Right ventricle myocardium inferior (tissue), 1 donor: ENCODE measurements around the gene COA1. TPM values are rescaled to one million over a fixed set of nuclear protein-coding genes. Genes with fewer than 3 reads are reported as not detected.
A peak's percentile ranks its signal among the peaks of the same experiment; 100 is the strongest.
"Not testable (repeated sequence)": the region's sequence is repeated elsewhere in the genome, so short reads cannot be mapped to it uniquely, and the experiment has no call there.

ENCODE experiments used
- ATAC-seq: fragments of 200-7000 bp; cut with Tn5 transposase; one replicate; pipeline ENCODE4 v1.9.1; 2020; ENCODE audit warnings: mild to moderate bottlenecking, moderate library complexity
- DNase-seq: peaks from one replicate; pipeline ENCODE4 v3.0.0; 2021; ENCODE audit errors: missing footprints
- intact Hi-C: fragments of 100-400 bp; cut with DNase I; formaldehyde crosslinking; loops from one replicate; pipeline ENCODE4 v1.11.0; 2022
- total RNA-seq: library from RNA; stranded (reverse); fragmentation: NEBNext Ultra II Directional; extraction: Animal tissue kit (Norgen Biotek cat#: 25700); gene quantifications from one replicate; pipeline ENCODE4 v1.2.1, GENCODE V29; 2021
- donor health status: DM: no; HTN: yes; CAD: no; lungs with severe emphysema.

COA1 gene
- total RNA-seq, 1 donor from 2014 or later, result 66.7 TPM

DNA sequence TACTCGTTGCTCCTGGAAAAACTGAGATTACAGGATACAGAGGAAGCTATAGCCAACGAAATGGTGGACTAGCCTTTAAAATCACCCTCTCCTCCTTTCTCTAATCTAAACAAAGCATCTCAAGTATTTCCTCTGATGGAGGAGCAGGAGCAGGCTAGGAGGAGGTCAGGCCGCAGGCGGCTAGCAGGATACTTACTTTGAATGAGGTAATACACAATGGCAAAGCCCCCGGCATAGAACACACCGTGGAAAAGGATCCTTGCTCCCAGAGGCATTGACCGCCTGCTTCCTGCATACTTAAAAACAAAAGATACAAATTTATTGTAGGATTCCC lies 82.0 kb downstream of the COA1 start:
- ATAC-seq (no peak), DNase-seq (no peak)
- intact Hi-C loops, result no loop called here

DNA sequence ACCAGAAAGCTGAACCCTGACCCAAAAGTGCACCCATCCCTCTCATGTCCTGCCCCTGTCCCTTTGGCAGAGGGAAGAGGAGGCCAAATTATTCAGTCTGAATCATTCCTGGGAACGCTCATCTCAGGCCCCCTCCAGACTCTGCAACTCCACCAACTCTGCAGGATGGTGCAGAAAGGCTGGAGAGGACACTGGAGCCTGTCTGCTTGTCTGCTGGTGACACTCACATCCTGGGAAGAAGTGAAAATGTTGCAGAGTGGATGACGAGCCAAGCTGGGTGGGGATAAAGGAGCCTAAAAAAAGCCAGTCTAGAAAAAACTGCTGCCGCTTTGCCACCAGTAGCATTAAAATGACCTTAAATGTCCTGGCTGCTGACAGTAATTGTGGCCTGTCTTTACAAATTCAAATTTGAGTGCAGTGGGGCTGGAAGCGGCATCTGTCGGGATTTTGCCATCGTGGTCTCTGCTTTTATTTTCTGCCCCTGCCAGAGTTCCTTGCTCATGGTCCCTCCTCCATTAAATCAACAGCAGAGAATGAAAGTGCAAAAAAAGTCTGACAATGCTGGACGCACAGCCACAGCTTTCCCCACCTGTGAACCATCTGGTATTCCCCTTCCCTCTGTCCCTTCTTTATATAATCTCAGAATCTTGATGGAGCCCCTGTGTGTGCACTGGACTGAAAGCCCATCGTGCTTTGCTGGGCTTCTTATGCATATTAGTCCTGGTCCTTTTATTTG lies 82.6 kb downstream of the COA1 start:
- no peak for DNase-seq
- ATAC-seq, result peak; percentile 32
- intact Hi-C loops, result no loop called here

DNA sequence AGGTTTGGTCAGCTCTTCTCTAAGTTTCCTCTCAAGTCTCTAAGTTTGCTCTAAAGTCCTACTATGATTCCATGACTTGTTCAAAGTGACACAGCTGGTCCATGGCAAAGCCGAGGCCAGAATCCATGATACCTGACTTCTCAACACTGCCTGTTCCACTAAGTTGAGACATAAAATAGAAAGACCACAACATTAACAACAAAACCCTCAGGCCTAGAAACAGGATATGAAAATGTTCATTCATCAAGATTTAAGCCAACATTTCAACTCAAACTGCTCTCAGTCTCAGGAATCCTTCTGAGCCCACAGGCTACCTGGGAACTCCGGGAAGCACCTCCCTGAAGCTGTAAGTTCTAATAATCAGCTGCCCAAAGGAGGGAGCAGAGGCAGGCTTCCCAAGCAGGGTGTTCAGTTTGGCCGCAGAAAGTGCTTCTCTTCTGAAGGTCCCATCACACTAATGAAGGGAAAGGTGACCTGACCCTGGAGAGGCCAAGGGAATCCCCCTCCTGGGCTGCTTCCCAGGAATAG lies 83.6 kb downstream of the COA1 start:
- intact Hi-C loops, result no loop called here

DNA sequence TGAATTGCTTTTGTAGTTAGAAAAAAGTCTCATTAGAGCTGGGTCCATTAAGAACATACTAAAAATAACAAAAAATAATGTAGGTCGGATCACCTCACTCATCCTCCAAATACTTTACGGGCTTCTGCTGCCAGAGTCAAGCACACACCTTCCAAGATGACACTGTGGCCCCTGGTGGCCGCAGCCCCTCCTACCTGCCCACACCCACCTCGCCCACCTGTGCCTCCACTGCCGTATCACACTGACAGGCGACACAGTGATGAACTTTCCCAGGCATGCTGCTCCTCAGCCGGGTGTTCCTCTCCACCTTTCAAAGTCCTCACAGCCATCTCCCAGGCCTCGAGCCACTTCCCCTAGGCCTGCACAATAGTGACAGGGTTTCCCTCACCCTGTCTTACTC lies 85.5 kb downstream of the COA1 start:
- DNase-seq (no peak), ATAC-seq (no peak)
- intact Hi-C loops, result no loop called here

More for the DNA sequence above, 83.6 kb downstream of the COA1 start:
- ATAC-seq (no peak), DNase-seq (no peak)

DNA sequence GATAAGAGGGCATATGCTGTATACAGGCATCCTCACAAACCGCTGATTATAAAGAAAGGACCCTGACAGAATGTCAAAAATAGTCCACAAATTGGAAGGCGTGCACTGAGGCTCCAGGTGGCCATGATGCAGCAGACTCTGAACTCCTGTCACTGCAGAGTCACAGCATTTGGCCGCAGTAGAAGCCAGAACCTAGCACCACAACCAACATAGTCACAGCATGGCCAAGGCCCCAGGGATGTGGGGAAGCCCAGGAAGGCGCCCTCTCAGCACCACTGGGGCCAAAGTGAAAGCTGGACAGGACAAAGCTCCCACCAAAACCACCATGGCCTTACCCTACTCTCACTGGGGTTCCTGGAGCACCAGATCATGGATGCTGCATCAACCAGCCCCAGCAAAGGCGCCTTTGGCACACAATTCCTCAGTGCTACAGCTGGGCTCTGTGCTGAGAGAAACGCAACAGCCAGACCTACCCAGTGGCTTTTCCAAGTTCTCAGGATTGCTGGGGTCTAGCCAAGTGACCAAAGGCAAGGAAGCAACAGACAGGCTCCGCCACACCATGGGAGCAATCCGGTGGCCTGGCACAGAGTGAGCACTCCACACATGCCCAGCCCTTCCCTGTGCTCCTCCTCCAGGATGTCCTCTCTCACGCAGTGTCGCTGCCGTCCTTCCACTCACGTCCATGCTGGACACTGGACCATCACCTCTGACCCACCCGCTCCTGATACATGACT lies 86.3 kb downstream of the COA1 start:
- no peak for DNase-seq
- intact Hi-C loops, result no loop called here
- ATAC-seq, result no peak

DNA sequence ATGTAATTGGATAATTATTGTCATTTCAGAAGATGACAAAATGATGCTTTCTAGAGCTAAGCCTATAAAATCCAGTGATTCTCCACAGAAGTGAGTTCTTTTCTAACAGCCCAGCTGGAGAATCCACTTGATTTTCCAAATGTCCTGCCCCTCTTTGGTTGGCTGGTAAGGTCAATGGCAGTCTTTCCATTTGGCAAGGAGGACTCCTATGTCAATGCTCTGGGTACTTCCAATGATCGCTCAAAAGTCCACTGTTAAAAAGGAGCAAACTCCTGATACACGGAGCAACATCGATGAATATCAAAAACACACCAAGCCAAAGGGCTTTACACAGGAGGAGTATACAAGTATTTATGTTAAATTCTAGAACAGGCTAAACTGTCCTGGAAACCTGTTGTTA lies 88.6 kb downstream of the COA1 start:
- intact Hi-C loops, result no loop called here
- DNase-seq, result no peak
- ATAC-seq, result no peak

DNA sequence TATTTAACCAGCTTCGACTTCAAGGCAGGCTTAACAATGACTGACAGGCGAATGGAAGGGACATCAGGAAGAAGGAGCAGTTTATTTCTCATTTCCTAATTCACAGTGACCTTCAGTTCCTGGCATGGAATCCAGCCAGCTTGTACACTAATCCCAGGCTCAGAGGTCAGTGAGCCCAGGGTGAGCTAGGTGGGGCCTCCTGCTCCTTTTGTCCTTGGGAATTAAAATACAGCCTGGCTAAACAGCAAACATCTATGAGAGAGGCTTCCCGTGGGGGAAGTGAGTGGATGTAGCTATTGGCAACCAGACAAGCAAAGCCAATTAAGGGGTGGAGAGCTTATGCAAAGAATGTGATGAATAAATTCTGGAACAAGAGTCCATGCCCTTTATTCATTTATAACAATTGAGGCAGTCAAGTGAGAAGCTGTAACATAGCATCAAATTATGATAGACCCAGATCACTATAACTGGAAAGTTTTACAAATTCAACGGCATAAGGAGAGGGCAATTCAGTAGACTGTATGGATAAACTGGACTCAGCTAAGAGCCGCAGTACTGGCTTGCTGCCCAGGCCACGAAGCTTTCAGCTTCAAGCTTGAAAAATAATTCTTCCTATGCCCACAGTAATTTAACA lies 89.3 kb downstream of the COA1 start:
- DNase-seq, result no peak
- peak; percentile 61 for ATAC-seq
- intact Hi-C loops, result no loop called here

DNA sequence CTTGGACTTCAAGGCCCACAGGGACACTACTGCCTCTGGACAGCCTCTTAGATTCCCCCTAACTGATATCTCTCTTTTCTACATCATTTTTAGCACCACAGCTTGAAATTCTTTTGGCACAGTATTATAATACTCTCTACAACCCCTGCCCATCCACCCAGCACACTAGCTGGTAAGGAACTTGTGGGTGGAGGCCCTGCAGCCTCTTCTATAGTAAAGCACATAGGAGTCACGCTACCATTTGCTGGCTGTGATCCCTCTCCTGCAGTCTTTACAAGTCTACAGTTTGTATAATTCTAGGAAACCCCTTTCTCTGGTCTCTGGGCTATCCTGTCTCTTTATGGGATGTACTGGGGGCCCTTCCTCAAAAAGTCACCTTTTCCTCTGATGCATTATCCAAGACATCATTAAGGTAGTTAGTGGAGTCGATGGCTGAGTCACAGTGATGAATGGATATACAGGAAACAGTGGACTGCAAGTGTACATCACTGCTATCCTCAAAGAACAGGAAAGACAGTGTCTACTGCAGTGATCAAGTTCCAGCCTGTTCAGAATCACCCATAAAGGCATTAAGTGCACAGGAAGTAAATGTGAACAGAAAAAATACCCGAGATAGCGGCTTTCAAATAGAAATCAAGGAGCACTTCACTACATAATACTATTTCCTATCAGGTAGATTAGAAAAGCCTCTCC lies 92.1 kb downstream of the COA1 start:
- no peak for DNase-seq
- intact Hi-C loops, result no loop called here
- no peak for ATAC-seq

DNA sequence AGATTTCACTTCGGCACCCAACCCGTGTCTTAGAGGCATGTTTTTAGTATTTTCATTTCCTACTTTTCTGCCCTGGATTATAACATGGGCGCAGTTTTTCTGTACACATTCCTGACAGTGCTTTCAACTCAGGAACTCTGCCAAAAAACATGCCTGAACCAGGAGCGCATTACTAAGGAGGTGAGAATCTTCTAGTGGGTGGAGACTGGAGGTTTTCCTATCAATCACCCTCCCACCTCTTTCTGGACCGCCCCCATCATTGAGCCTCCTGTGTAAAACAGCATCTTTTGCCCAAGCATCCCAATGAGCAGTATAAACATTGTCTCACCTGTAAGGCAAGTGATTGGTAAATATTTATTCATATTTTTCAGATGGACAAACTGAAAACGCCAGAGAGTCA lies 93.2 kb downstream of the COA1 start:
- ATAC-seq (no peak), DNase-seq (no peak)
- intact Hi-C loops, result no loop called here

DNA sequence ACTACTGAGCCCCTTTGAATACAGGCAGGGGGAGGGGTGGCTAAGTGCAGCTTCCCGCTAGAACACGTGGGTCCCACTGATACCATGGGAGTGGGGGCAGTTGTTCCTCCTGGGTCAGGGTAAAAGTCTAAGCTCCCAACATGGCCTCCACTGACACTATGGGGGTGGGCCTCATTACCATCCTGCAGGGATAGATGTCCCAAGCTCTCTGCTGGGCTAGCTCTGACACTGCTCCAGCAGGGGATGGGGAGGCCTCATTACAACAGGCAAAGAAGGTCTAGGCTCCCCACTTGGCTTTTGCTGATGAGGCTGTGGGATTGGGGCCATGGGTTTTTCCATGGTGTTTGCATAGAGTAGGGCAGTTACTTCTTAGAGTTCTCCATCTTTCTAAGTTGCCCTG lies 94.9 kb downstream of the COA1 start:
- DNase-seq (no peak), ATAC-seq (no peak)
- intact Hi-C loops, result no loop called here

DNA sequence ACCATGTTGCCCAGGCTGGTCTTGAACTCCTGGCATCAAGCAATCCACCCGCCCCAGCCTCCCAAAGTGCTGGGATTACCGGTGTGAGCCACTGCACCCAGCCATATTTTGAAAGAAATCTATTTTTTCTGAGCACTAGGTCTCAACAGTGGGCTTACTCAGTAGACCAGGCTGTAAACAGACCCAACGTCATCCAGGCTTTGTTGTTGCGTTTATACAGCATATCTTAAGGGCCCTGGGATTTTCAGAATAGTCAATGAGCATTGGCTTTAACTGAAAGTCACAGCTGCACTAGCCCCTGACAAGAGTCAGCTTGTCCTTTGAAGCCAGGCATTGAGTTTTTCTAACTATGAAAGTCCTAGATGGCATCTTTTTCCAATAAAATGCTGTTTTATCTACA lies 96.6 kb downstream of the COA1 start:
- no peak for DNase-seq
- intact Hi-C loops, result no loop called here
- ATAC-seq, result no peak

DNA sequence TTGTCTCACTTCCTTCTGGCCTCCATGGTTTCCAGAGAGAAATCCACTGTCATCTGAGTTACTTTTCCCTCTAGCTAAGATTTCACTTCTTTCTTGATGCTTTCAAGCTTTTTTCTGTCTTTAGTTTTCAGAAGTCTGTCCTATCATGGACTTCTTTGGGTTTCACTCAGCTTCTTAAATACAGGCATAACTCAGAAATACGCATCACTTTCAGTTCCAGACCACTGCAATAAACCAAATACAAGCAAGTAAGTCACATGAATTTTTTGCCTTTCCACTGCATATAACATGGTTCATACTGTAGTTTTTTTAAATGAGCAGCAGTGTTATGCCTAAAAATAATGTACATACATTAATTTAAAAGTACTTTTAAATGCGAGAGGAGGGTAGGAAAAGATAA lies 97.8 kb downstream of the COA1 start:
- ATAC-seq (no peak), DNase-seq (no peak)
- intact Hi-C loops, result no loop called here

DNA sequence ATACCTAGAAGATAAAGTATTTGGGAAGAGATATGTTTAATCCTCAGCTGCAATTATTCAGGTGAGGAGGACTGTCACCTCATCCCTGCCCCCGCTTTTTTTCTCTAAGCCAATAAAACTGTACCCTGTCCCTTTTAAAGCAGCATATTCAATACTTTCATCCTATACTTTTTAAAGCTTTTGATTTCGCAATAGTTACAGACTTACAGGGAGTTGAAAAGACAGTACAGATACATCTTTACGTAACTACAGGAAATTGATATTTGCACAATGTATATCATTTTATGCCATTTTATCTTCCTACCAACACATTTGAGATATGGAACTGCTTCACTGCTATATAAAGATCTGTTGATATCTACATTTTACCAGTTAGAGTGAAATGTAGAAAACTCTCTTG lies 98.8 kb downstream of the COA1 start:
- DNase-seq (no peak), ATAC-seq (no peak)
- intact Hi-C loops, result no loop called here

DNA sequence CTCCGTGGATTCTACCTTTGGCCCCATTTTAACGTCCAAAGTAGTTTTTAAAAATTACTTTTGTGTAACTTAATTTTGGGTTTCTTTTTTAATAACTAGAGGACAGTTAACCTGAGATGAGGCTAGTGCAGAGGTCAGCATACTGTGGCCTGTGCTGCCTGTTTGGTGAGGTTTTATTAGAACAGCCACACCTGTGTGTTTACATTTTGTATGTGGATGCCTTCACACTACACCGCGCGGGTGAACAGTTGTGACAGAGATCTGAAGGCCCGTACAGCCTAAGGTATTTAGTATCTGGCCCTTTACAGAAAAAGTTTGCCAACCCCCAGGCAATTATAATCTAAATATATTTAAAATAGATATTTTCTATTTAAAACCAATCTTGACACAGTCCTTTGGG lies 99.5 kb downstream of the COA1 start:
- intact Hi-C loops, result no loop called here
- no peak for DNase-seq
- no peak for ATAC-seq

DNA sequence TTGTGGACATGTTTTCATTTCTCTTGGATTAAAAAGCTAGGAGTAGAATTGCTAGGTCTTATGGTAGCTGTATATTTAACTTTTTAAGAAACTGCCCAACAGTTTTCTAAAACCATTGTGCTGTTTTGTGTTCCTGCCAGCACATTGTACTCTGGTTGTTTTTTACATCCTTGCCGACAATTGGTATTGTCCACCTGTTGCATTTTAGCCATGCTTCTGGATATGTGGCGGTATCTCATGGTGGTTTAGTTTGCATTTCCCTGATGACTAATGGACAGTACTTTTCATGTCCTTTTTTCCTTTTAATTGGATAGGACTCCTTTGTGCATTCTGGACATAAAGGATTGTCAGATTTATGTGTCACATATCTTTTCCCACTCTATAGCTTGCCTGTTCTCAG lies 100.9 kb downstream of the COA1 start:
- intact Hi-C loops, result no loop called here
- DNase-seq, result no peak
- no peak for ATAC-seq

DNA sequence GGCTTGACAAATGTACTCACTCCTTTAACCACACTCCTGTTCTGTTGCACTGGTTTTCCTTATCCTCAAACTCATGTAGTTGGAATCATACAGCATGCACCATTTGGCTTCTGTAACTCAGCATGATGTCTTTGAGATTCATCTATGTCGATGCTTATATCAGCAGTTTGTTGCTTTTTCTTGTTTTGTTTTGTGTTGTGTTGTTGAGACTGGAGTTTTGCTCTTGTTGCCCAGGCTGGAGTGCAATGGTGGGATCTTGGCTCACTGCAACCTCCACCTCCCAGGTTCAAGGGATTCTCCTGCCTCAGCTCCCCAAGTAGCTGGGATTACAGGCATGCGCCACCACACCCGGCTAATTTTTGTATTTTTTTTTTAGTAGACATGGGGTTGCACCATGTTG lies 101.5 kb downstream of the COA1 start:
- DNase-seq, ATAC-seq, intact Hi-C loops: not testable (repeated sequence)

DNA sequence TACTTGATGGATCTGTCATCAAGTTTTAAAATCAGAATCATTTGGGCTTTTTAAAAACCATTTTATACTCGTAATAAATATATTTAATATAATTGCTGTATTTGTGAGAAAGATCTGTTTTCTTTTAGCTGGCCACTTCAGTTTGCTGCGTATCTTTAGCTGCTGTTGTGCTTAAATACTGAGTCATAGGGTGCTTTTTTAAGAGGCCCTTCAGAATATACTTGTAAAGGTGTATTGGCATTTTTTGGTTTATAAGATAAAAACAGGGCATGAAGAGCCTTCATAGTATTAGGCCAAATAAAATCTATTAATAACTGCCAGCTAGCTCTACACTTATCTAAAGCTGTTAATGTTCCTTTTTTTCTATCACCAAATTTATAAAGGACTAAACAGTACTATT lies 102.6 kb downstream of the COA1 start:
- ATAC-seq, result no peak
- no peak for DNase-seq

DNA sequence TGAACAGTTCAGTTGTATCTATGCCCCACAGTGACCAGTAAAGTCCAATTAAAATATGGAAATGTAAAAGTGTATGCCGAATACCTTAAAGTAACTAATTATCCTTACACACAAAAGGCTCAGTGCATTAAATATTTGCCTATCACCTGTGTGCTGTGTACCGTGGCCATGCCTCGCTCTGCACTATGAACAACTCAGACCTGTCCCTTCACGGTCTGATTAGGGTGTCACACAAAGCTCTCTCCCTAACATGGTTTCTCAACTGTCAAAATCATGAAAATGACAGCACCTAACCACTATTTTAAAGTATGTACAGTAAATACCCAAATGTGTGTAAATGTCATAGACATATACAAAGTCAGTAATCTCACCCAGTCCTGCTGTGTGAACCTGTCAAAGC lies 103.3 kb downstream of the COA1 start:
- DNase-seq (no peak), ATAC-seq (peak; percentile 52)
- intact Hi-C loops, result no loop called here

More for the DNA sequence above, 102.6 kb downstream of the COA1 start:
- intact Hi-C loops, result no loop called here

DNA sequence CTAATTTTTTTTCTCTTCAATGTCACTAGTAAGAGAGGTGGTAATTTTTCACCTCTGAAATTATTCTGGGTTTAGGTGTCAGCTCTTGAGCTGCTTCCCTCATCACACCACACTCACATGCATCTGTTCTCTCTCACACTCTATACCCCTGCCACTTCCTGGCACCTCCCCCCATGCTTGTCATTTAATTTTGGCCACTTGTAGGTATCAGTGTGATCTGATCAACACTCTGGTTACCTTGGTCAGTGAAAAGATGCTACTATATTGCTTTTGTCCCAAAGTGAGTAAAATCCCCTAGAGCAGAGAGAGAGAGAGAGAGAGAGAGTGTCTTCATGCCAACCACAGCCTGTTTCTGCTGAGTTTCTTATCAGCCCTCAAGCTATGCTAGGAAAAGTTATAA lies 103.9 kb downstream of the COA1 start:
- no peak for DNase-seq
- intact Hi-C loops, result no loop called here
- peak; percentile 31 for ATAC-seq
